Neural cell (in vitro differentiated cells): Measurements from ENCODE around the gene LRRC49. TPM values are rescaled to one million over a fixed set of nuclear protein-coding genes. Genes with fewer than 3 reads are reported as not detected.

Source experiments
- H2AFZ ChIP-seq: fragments of 200-600, 300-800 bp; sonication (generic), shearing (Covaris generic); 2 replicates; pipeline ENCODE4 v1.6.0; 2014; ENCODE audit warnings: low read depth, mild to moderate bottlenecking, antibody characterized with exemption, low read length, moderate library complexity
- H3F3A ChIP-seq: fragments of 200-600 bp; shearing (Covaris generic); 2 replicates; pipeline ENCODE4 v1.6.1; 2016; ENCODE audit warnings: mild to moderate bottlenecking, moderate library complexity, mixed read lengths, antibody characterized with exemption, low read length; ENCODE audit not compliant: insufficient read depth, poor library complexity, severe bottlenecking
- H3K27ac ChIP-seq: fragments of 200-600, 300-800 bp; sonication (generic), shearing (Covaris generic); 2 replicates; pipeline ENCODE4 v1.5.1; 2014; ENCODE audit warnings: mild to moderate bottlenecking, low read length, moderate library complexity
- H3K27me3 ChIP-seq: fragments of 300-800, 200-600 bp; sonication (generic), shearing (Covaris generic); 2 replicates; pipeline ENCODE4 v1.6.0; 2014; ENCODE audit warnings: mild to moderate bottlenecking, low read depth, low read length, moderate library complexity; ENCODE audit not compliant: insufficient read depth
- H3K36me3 ChIP-seq: fragments of 300-800, 200-600 bp; sonication (generic), shearing (Covaris generic); 2 replicates; pipeline ENCODE4 v1.5.1; 2014; ENCODE audit warnings: mild to moderate bottlenecking, antibody characterized with exemption, low read length, moderate library complexity; ENCODE audit not compliant: insufficient read depth
- H3K4me2 ChIP-seq: fragments of 300-800, 200-600 bp; sonication (generic), shearing (Covaris generic); 2 replicates; pipeline ENCODE4 v1.6.0; 2014; ENCODE audit warnings: mild to moderate bottlenecking, low read length
- H3K4me3 ChIP-seq: fragments of 300-800, 200-600 bp; sonication (generic), shearing (Covaris generic); 2 replicates; pipeline ENCODE4 v1.5.1; 2014; ENCODE audit warnings: mild to moderate bottlenecking, low read length, moderate library complexity
- H3K79me2 ChIP-seq: fragments of 200-600 bp; shearing (Covaris generic); replicated peaks from 2 replicates; pipeline ENCODE4 v1.6.0; 2014; ENCODE audit warnings: mild to moderate bottlenecking, low read length, moderate library complexity; ENCODE audit not compliant: insufficient read depth
- H3K9ac ChIP-seq: fragments of 300-800, 200-600 bp; sonication (generic), shearing (Covaris generic); 2 replicates; pipeline ENCODE4 v1.6.1; 2016; ENCODE audit warnings: mild to moderate bottlenecking, low read length, mixed read lengths
- H3K9me2 ChIP-seq: fragments of 200-600 bp; shearing (Covaris generic); 2 replicates; pipeline ENCODE4 v1.6.1; 2016; ENCODE audit warnings: mild to moderate bottlenecking, low read length, mixed read lengths; ENCODE audit not compliant: insufficient read depth
- H3K9me3 ChIP-seq: fragments of 200-600, 300-800 bp; sonication (generic), shearing (Covaris generic); 2 replicates; pipeline ENCODE4 v1.6.1; 2016; ENCODE audit warnings: mild to moderate bottlenecking, mixed run types, low read length, moderate library complexity, mixed read lengths
- H4K20me1 ChIP-seq: fragments of 200-600 bp; shearing (Covaris generic); 2 replicates; pipeline ENCODE4 v1.6.1; 2016; ENCODE audit warnings: mild to moderate bottlenecking, mixed run types; ENCODE audit not compliant: insufficient read depth
- EP300 ChIP-seq: fragments of 450-650 bp; conservative IDR thresholded peaks from 2 replicates; pipeline ENCODE4 v1.6.1; 2014; ENCODE audit warnings: antibody characterized with exemption, mild to moderate bottlenecking, moderate library complexity; ENCODE audit not compliant: poor library complexity, severe bottlenecking
- EZH2 ChIP-seq: fragments of 200-600, 300-800 bp; shearing (Covaris generic), sonication (generic); IDR thresholded peaks from 2 replicates; pipeline ENCODE4 v1.6.1; 2014; ENCODE audit warnings: antibody characterized with exemption, low read length, borderline replicate concordance, mild to moderate bottlenecking; ENCODE audit not compliant: insufficient read depth, poor library complexity, severe bottlenecking
- MXI1 ChIP-seq: fragments of 450-650 bp; conservative IDR thresholded peaks from 2 replicates; pipeline ENCODE4 v1.6.1; 2014; ENCODE audit warnings: antibody characterized with exemption, mild to moderate bottlenecking; ENCODE audit not compliant: poor library complexity, severe bottlenecking
- POLR2AphosphoS5 ChIP-seq: IDR thresholded peaks from 2 replicates; pipeline ENCODE4 v1.6.1; 2012
- RAD21 ChIP-seq: fragments of 450-650 bp; conservative IDR thresholded peaks from 2 replicates; pipeline ENCODE4 v1.6.1; 2014; ENCODE audit warnings: antibody characterized with exemption, mild to moderate bottlenecking, moderate library complexity
- REST ChIP-seq: IDR thresholded peaks from 2 replicates; pipeline ENCODE4 v1.6.1; 2012; ENCODE audit warnings: borderline replicate concordance
- SMC3 ChIP-seq: fragments of 450-650 bp; conservative IDR thresholded peaks from 2 replicates; pipeline ENCODE4 v1.6.1; 2014; ENCODE audit warnings: antibody characterized with exemption, mild to moderate bottlenecking, moderate library complexity; ENCODE audit not compliant: poor library complexity
- TAF1 ChIP-seq: IDR thresholded peaks from 2 replicates; pipeline ENCODE4 v1.6.1; 2012; ENCODE audit warnings: low read depth
- polyA plus RNA-seq: library from polyadenylated mRNA; depleted of rRNA; stranded (reverse); fragments of >200 nt; gene quantifications from 2 replicates; pipeline ENCODE4 v1.2.3, GENCODE V29; 2014
- TF ChIP-seq, protein P1 (sequence below): fragments of 450-650 bp; IDR thresholded peaks from 2 replicates; pipeline ENCODE4 v1.5.1; 2014; ENCODE audit warnings: antibody characterized with exemption, mild to moderate bottlenecking, moderate library complexity; ENCODE audit not compliant: poor library complexity, severe bottlenecking

The LRRC49 gene
- polyA plus RNA-seq, 1 donor from 2014 or later = 141 TPM

- H3K79me2 ChIP-seq = no peaks in the 10 kb centered on the region
Measured at GRCh38 chr15:70995383-70995970, 102.9 kb downstream of the LRRC49 start.

GRCh38 chr15:70998319-70998718 is 105.7 kb downstream of the LRRC49 start:
- Histone ChIP-seq H4K20me1 (no peaks in the 10 kb centered on the region), H2AFZ (no peak overlapping the region), H3F3A (no peaks in the 10 kb centered on the region)

More at GRCh38 chr15:70995383-70995970, 102.9 kb downstream of the LRRC49 start:
- Histone ChIP-seq H3K9me3 (no peaks in the 10 kb centered on the region), H3K27ac (no peak overlapping the region), H4K20me1 (no peaks in the 10 kb centered on the region), H3K4me2 (no peak overlapping the region), H3K9me2 (no peaks in the 10 kb centered on the region), H3K4me3 (no peak overlapping the region), H3K36me3 (peaks cover 10% of the 10 kb centered on the region), H3K27me3 (no peaks in the 10 kb centered on the region), H3F3A (no peaks in the 10 kb centered on the region), H2AFZ (no peak overlapping the region), H3K9ac (no peak overlapping the region)
- TF ChIP-seq EP300 (no peak), MXI1 (no peak), SMC3 (no peak)

More at GRCh38 chr15:70998319-70998718, 105.7 kb downstream of the LRRC49 start:
- Histone ChIP-seq H3K9me3 (no peaks in the 10 kb centered on the region), H3K27me3 (no peaks in the 10 kb centered on the region), H3K9me2 (no peaks in the 10 kb centered on the region), H3K9ac (no peak overlapping the region), H3K36me3 (peaks cover 5% of the 10 kb centered on the region), H3K27ac (no peak overlapping the region), H3K4me3 (no peak overlapping the region), H3K79me2 (no peaks in the 10 kb centered on the region), H3K4me2 (no peak overlapping the region)
- no peak for TF ChIP-seq TAF1
- TF ChIP-seq, protein P1, sequence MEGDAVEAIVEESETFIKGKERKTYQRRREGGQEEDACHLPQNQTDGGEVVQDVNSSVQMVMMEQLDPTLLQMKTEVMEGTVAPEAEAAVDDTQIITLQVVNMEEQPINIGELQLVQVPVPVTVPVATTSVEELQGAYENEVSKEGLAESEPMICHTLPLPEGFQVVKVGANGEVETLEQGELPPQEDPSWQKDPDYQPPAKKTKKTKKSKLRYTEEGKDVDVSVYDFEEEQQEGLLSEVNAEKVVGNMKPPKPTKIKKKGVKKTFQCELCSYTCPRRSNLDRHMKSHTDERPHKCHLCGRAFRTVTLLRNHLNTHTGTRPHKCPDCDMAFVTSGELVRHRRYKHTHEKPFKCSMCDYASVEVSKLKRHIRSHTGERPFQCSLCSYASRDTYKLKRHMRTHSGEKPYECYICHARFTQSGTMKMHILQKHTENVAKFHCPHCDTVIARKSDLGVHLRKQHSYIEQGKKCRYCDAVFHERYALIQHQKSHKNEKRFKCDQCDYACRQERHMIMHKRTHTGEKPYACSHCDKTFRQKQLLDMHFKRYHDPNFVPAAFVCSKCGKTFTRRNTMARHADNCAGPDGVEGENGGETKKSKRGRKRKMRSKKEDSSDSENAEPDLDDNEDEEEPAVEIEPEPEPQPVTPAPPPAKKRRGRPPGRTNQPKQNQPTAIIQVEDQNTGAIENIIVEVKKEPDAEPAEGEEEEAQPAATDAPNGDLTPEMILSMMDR = no peak
- TF ChIP-seq REST = no peak
- no peak for TF ChIP-seq EP300
- no peak for TF ChIP-seq MXI1
- TF ChIP-seq POLR2AphosphoS5 = no peak
- TF ChIP-seq SMC3 = no peak
- TF ChIP-seq EZH2 = no peak
- no peak for TF ChIP-seq RAD21
